SU-DHL-6 (cell line): Measurements from ENCODE around the gene GRID1.

Experiments
- CTCF ChIP-seq: fragments of 200-600 bp; sonication (generic); IDR thresholded peaks from one replicate; pipeline ENCODE4 v1.5.1; 2017; ENCODE audit warnings: antibody characterized with exemption, mild to moderate bottlenecking, low read length, moderate library complexity; ENCODE audit not compliant: insufficient read depth, poor library complexity, severe bottlenecking
- EZH2phosphoT487 ChIP-seq: fragments of 200-600 bp; sonication (generic), shearing (Covaris generic); conservative IDR thresholded peaks from 2 replicates; pipeline ENCODE4 v1.6.1; 2018; ENCODE audit warnings: mild to moderate bottlenecking, antibody characterized with exemption, low read length, moderate library complexity, mixed read lengths

- TF ChIP-seq CTCF (no peak), EZH2phosphoT487 (no peak)
Measured at GRCh38 chr10:85826377-85826776, 540.2 kb downstream of the GRID1 start.
